PC-3 (cell line): ENCODE results near the gene GORAB.

ENCODE experiments used
- EZH2 ChIP-seq: fragments of 300-600 bp; sonication (generic); IDR thresholded peaks from one replicate; pipeline ENCODE4 v1.6.1; 2017; ENCODE audit warnings: antibody characterized with exemption, mild to moderate bottlenecking, low read length; ENCODE audit not compliant: unreplicated experiment
- EZH2phosphoT487 ChIP-seq: fragments of 300-600 bp; sonication (generic); IDR thresholded peaks from 2 replicates; pipeline ENCODE4 v1.6.1; 2018; ENCODE audit warnings: mild to moderate bottlenecking, antibody characterized with exemption, low read length, borderline replicate concordance
- TF ChIP-seq, protein P1 (sequence below): fragments of 300-600 bp; sonication (generic); conservative IDR thresholded peaks from 2 replicates; pipeline ENCODE4 v1.5.1; 2017; ENCODE audit warnings: antibody characterized with exemption, low read depth, mild to moderate bottlenecking, low read length

- TF ChIP-seq EZH2 (no peak), EZH2phosphoT487 (no peak)
- TF ChIP-seq, protein P1, sequence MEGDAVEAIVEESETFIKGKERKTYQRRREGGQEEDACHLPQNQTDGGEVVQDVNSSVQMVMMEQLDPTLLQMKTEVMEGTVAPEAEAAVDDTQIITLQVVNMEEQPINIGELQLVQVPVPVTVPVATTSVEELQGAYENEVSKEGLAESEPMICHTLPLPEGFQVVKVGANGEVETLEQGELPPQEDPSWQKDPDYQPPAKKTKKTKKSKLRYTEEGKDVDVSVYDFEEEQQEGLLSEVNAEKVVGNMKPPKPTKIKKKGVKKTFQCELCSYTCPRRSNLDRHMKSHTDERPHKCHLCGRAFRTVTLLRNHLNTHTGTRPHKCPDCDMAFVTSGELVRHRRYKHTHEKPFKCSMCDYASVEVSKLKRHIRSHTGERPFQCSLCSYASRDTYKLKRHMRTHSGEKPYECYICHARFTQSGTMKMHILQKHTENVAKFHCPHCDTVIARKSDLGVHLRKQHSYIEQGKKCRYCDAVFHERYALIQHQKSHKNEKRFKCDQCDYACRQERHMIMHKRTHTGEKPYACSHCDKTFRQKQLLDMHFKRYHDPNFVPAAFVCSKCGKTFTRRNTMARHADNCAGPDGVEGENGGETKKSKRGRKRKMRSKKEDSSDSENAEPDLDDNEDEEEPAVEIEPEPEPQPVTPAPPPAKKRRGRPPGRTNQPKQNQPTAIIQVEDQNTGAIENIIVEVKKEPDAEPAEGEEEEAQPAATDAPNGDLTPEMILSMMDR, result no peak
Observed at GRCh38 chr1:170578359-170578758, 46.4 kb downstream of the GORAB start.
